ENCODE measurements around the gene ABCG5. TPM values are rescaled to one million over a fixed set of nuclear protein-coding genes. Genes with fewer than 3 reads are reported as not detected.

ABCG5 gene
- total RNA-seq = not detected in 2 replicates

DNA sequence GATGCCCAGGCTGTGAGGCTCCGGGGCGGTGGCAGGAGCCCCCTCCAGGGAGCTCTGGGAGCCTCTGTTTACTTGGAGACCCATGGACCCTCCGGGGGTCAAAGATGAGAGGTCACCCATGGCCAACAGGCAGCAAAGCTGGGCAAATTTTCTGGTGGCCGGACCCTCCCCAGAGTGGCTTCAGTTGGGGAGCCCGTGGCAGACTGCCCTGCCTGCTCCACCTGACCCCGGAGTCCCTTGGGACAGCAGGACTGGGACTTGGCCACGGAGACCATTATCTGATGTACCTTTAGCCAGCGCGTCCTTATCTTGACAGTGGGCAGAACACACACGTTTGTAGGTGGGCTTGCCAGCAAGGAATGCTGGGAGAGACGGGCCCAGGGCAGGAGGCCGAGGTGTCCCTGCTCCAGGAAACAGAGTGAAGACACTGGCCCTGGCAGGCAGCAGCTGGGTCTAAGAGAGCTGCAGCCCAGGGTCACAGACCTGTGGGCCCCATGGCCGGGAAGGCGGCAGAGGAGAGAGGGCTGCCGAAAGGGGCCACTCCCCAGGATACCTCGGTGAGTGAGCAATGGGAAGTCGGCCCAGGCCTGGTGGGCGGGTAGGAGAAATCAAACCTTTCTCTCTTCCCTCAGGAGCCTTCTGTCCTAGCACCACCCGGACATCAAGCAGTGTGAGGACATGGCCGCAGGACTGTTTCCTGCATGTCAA, at the start of gene ABCG5, which contains the start of gene ABCG8:
Gene ABCG5 (minus strand): TSS at position 280 of the 708 bp plus-strand sequence. CDS start 160 bp downstream, at position 120.
Gene ABCG8 (plus strand): TSS at position 412 of the 708 bp plus-strand sequence. CDS start 83 bp downstream, at position 495.

DNA sequence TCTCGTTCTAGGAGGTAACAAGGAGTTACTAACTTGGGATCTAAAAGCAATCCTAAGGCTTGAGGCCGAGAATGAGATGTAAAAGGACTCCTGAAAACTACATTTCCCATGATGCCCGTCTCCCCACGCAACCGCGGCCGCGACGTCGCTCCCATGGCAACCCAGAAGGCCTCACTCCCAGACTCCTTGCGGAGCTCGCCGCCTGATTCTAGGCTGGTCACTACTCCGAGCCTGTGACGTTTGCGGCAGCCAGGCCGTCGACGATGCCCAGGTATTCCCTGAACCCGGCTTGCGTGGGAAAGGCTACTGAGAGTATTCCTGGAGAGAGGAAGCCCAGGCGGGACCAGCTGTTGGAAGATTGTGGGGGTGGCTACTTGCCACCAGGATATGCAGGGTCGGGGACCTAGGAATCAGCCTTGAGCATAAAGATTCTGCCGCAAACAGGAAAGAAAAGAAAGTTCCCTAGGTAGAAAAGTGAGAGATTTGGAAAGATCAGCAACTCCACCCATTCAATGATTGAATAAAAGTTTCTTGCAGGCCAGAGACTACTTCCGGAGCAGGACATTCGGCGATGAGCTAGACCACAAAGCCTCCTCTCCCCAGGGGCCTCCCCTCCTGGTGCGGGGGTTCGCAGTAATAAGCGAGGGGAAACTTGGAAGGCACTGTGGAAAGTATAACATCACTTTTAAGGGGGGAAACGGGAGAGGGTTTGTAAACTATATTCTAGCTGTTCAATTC, 64.6 kb downstream of the ABCG5 start, which contains the start of gene DYNC2LI1:
Gene DYNC2LI1 (plus strand): TSS at position 164 of the 738 bp plus-strand sequence. CDS start 100 bp downstream, at position 264.

Small RNA genes lying within 50 kb of the gene (small RNA-seq; reads per million reads assigned to genes)
- gene RN7SKP66 = not detected

Other genes with a start within 250 kb of the ABCG5 start
- gene THADA, start 242.8 kb downstream of the ABCG5 start, total RNA-seq = 21.3 and 28.9 TPM in 2 replicates
- gene PLEKHH2, start 201.6 kb downstream of the ABCG5 start, total RNA-seq = 5.6 and 11.4 TPM in 2 replicates
- gene C1GALT1C1L, start 162.4 kb downstream of the ABCG5 start, total RNA-seq = 0.16 and 0.97 TPM in 2 replicates
- gene DYNC2LI1, start 64.8 kb downstream of the ABCG5 start, total RNA-seq = 19.0 and 19.9 TPM in 2 replicates
- gene ABCG8, start 132 bp upstream of the ABCG5 start, total RNA-seq = not detected in 2 replicates
- 40.0 and 50.1 TPM in 2 replicates for gene LRPPRC, start 157.2 kb upstream of the ABCG5 start, total RNA-seq

Data from hair follicle dermal papilla cell (primary cell).